GM20431 (cell line): ENCODE data around the gene KRTAP10-9.
"Not testable (repeated sequence)": the region's sequence is repeated elsewhere in the genome, so short reads cannot be mapped to it uniquely, and the experiment has no call there.

ENCODE experiments used
- in situ Hi-C: fragments of 300-500 bp; cut with MseI, MboI; formaldehyde crosslinking; loops from one replicate; pipeline ENCODE4 v1.15.0; 2020; ENCODE audit warnings: low sequenced_read_pairs; ENCODE audit not compliant: unreplicated experiment

The KRTAP10-9 gene

GRCh38 chr21:44656868-44657267 lies 30.0 kb downstream of the KRTAP10-9 start:
- in situ Hi-C loops: no loop called here

GRCh38 chr21:44657635-44658540 lies 31.0 kb downstream of the KRTAP10-9 start, which contains the start of gene KRTAP12-3:
Gene KRTAP12-3, plus strand, starts transcription at chr21:44657932. Its CDS starts 48 bp downstream, at chr21:44657980.
- in situ Hi-C loops: no loop called here

- in situ Hi-C loops: no loop called here
Measured at GRCh38 chr21:44658541-44658910, 31.6 kb downstream of the KRTAP10-9 start.

GRCh38 chr21:44658913-44659595 lies 32.2 kb downstream of the KRTAP10-9 start:
- in situ Hi-C loops: no loop called here

- in situ Hi-C loops: not testable (repeated sequence)
Measured at GRCh38 chr21:44661567-44661966, 34.7 kb downstream of the KRTAP10-9 start.

GRCh38 chr21:44664691-44665090 lies 37.8 kb downstream of the KRTAP10-9 start:
- in situ Hi-C loops: no loop called here

GRCh38 chr21:44666401-44667320 lies 39.8 kb downstream of the KRTAP10-9 start, which contains the start of gene KRTAP12-2:
Gene KRTAP12-2, minus strand, starts transcription at chr21:44666927. Its CDS starts 41 bp downstream, at chr21:44666886.
- in situ Hi-C loops: no loop called here

GRCh38 chr21:44667612-44668011 lies 40.7 kb downstream of the KRTAP10-9 start:
- in situ Hi-C loops: no loop called here

- in situ Hi-C loops: no loop called here
Measured at GRCh38 chr21:44670642-44671432, 43.9 kb downstream of the KRTAP10-9 start.

GRCh38 chr21:44671911-44672310 lies 45.0 kb downstream of the KRTAP10-9 start:
- in situ Hi-C loops: no loop called here

GRCh38 chr21:44677881-44678280 lies 51.0 kb downstream of the KRTAP10-9 start:
- in situ Hi-C loops: no loop called here
